ENCODE results near the gene SMIM3. TPM values are rescaled to one million over a fixed set of nuclear protein-coding genes. Genes with fewer than 3 reads are reported as not detected.

The SMIM3 gene
- total and polyA plus RNA-seq, 2 of the 13 experiments (the other 11 are each of a cell fraction or from before 2014, with no cell fraction given), result 11.6 to 96.7 TPM

GRCh38 chr5:150763023-150763769 lies 15.4 kb upstream of the SMIM3 start (continued):
- TF ChIP-seq TFDP2 (CRISPR knock-in tag; IDR thresholded peaks at IDR 0.05) (no peak), THAP11 (CRISPR knock-in tag; IDR thresholded peaks at IDR 0.05) (peak; percentile 54), ZBTB42 (CRISPR knock-in tag; IDR thresholded peaks at IDR 0.05) (no peak), ZBTB46 (CRISPR knock-in tag; IDR thresholded peaks at IDR 0.05; ENCODE audit: borderline replicate concordance) (no peak), TAF1 (CRISPR knock-in tag; IDR thresholded peaks at IDR 0.05) (no peak), POGK (CRISPR knock-in tag; conservative IDR thresholded peaks at IDR 0.05) (0 out of 2 replicates have a peak, but pooled peaks have one; percentile 15), ZZZ3 (CRISPR knock-in tag; IDR thresholded peaks at IDR 0.05; ENCODE audit: borderline replicate concordance) (no peak), POLR2A (IDR thresholded peaks at IDR 0.05; ENCODE audit: insufficient read depth in 1 of 2, low read depth in 2 of 2, low read length in 2 of 2) (no peak), ZNF20 (CRISPR knock-in tag; IDR thresholded peaks at IDR 0.05) (no peak), HOXA3 (CRISPR knock-in tag; IDR thresholded peaks at IDR 0.05) (peak; percentile 23; the same call in 1 of the 2 replicates), KDM3A (CRISPR knock-in tag; IDR thresholded peaks at IDR 0.05; ENCODE audit: low read depth) (no peak), CEBPB (IDR thresholded peaks at IDR 0.05; ENCODE audit: borderline replicate concordance, low read depth, low read length) (peak; percentile 86), ZBTB34 (CRISPR knock-in tag; IDR thresholded peaks at IDR 0.05) (no peak), FOXK2 (IDR thresholded peaks at IDR 0.05) (no peak), ARID5B (CRISPR knock-in tag; IDR thresholded peaks at IDR 0.05) (peak; percentile 44; the same call in 1 of the 2 replicates), ZNF326 (CRISPR knock-in tag; IDR thresholded peaks at IDR 0.05; ENCODE audit: borderline replicate concordance) (no peak), CHCHD3 (CRISPR knock-in tag; IDR thresholded peaks at IDR 0.05) (no peak), ZNF3 (CRISPR knock-in tag; IDR thresholded peaks at IDR 0.05) (no peak), KAT2B (IDR thresholded peaks at IDR 0.05; ENCODE audit: borderline replicate concordance, low read depth, low read length) (no peak), RFXANK (CRISPR knock-in tag; IDR thresholded peaks at IDR 0.05) (no peak), PHF5A (CRISPR knock-in tag; IDR thresholded peaks at IDR 0.05; ENCODE audit: low read depth, unreplicated experiment) (no peak), KDM6A (CRISPR knock-in tag; IDR thresholded peaks at IDR 0.05; ENCODE audit: low read depth) (no peak)

Measured in HepG2 (cell line).